ENCODE data around the gene AHNAK.

The AHNAK gene

GRCh38 chr11:62419943-62420342, 126.7 kb downstream of the AHNAK start (continued):
- no peak for TF ChIP-seq ZNF37A (tag by site-specific recombination; IDR thresholded peaks at IDR 0.05)
- TF ChIP-seq, protein P1, sequence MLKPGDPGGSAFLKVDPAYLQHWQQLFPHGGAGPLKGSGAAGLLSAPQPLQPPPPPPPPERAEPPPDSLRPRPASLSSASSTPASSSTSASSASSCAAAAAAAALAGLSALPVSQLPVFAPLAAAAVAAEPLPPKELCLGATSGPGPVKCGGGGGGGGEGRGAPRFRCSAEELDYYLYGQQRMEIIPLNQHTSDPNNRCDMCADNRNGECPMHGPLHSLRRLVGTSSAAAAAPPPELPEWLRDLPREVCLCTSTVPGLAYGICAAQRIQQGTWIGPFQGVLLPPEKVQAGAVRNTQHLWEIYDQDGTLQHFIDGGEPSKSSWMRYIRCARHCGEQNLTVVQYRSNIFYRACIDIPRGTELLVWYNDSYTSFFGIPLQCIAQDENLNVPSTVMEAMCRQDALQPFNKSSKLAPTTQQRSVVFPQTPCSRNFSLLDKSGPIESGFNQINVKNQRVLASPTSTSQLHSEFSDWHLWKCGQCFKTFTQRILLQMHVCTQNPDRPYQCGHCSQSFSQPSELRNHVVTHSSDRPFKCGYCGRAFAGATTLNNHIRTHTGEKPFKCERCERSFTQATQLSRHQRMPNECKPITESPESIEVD (tag by site-specific recombination; IDR thresholded peaks at IDR 0.05), result peak; percentile 98
- TF ChIP-seq ZNF394 (tag by site-specific recombination; IDR thresholded peaks at IDR 0.05; ENCODE audit: borderline replicate concordance), result no peak
- TF ChIP-seq, protein P2, sequence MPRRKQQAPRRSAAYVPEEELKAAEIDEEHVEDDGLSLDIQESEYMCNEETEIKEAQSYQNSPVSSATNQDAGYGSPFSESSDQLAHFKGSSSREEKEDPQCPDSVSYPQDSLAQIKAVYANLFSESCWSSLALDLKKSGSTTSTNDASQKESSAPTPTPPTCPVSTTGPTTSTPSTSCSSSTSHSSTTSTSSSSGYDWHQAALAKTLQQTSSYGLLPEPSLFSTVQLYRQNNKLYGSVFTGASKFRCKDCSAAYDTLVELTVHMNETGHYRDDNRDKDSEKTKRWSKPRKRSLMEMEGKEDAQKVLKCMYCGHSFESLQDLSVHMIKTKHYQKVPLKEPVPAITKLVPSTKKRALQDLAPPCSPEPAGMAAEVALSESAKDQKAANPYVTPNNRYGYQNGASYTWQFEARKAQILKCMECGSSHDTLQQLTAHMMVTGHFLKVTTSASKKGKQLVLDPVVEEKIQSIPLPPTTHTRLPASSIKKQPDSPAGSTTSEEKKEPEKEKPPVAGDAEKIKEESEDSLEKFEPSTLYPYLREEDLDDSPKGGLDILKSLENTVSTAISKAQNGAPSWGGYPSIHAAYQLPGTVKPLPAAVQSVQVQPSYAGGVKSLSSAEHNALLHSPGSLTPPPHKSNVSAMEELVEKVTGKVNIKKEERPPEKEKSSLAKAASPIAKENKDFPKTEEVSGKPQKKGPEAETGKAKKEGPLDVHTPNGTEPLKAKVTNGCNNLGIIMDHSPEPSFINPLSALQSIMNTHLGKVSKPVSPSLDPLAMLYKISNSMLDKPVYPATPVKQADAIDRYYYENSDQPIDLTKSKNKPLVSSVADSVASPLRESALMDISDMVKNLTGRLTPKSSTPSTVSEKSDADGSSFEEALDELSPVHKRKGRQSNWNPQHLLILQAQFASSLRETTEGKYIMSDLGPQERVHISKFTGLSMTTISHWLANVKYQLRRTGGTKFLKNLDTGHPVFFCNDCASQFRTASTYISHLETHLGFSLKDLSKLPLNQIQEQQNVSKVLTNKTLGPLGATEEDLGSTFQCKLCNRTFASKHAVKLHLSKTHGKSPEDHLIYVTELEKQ (tag by site-specific recombination; IDR thresholded peaks at IDR 0.05; ENCODE audit: borderline replicate concordance), result peak; percentile 62; the same call in 1 of the 2 replicates
- TF ChIP-seq SCRT1 (tag by site-specific recombination; IDR thresholded peaks at IDR 0.05; ENCODE audit: borderline replicate concordance), result 0 out of 2 replicates have a peak, but pooled peaks have one; percentile 11
- 0 out of 2 replicates have a peak, but pooled peaks have one; percentile 37 for TF ChIP-seq ZNF423 (tag by site-specific recombination; IDR thresholded peaks at IDR 0.05)
- 0 out of 2 replicates have a peak, but pooled peaks have one; percentile 35 for TF ChIP-seq ZFHX2 (tag by site-specific recombination; conservative IDR thresholded peaks at IDR 0.05)
- TF ChIP-seq FEZF1 (tag by site-specific recombination; IDR thresholded peaks at IDR 0.05), result peak; percentile 20; the same call in 1 of the 2 replicates
- TF ChIP-seq TCF7L2 (IDR thresholded peaks at IDR 0.05; ENCODE audit: borderline replicate concordance, low read depth, low read length), result no peak
- TF ChIP-seq PRDM4 (tag by site-specific recombination; IDR thresholded peaks at IDR 0.05), result peak; percentile 47; the same call in 1 of the 2 replicates
- no peak; the same call in 1 of the 2 replicates for TF ChIP-seq ZBTB44 (tag by site-specific recombination; IDR thresholded peaks at IDR 0.05)
- TF ChIP-seq OVOL3 (tag by site-specific recombination; IDR thresholded peaks at IDR 0.05), result no peak
- TF ChIP-seq SCRT2 (tag by site-specific recombination; IDR thresholded peaks at IDR 0.05), result 0 out of 2 replicates have a peak, but pooled peaks have one; percentile 31
- TF ChIP-seq ZNF600 (tag by site-specific recombination; IDR thresholded peaks at IDR 0.05), result no peak
- TF ChIP-seq ZNF174 (tag by site-specific recombination; IDR thresholded peaks at IDR 0.05), result no peak
- TF ChIP-seq EGR2 (tag by site-specific recombination; IDR thresholded peaks at IDR 0.05; ENCODE audit: low read depth), result no peak
- TF ChIP-seq ZNF571 (tag by site-specific recombination; IDR thresholded peaks at IDR 0.05), result no peak
- TF ChIP-seq, protein P3, sequence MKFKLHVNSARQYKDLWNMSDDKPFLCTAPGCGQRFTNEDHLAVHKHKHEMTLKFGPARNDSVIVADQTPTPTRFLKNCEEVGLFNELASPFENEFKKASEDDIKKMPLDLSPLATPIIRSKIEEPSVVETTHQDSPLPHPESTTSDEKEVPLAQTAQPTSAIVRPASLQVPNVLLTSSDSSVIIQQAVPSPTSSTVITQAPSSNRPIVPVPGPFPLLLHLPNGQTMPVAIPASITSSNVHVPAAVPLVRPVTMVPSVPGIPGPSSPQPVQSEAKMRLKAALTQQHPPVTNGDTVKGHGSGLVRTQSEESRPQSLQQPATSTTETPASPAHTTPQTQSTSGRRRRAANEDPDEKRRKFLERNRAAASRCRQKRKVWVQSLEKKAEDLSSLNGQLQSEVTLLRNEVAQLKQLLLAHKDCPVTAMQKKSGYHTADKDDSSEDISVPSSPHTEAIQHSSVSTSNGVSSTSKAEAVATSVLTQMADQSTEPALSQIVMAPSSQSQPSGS (tag by site-specific recombination; IDR thresholded peaks at IDR 0.05; ENCODE audit: low read depth), result peak; percentile 81
- no peak for TF ChIP-seq SP3 (tag by site-specific recombination; IDR thresholded peaks at IDR 0.05)
- no peak for TF ChIP-seq ZNF777 (tag by site-specific recombination; IDR thresholded peaks at IDR 0.05; ENCODE audit: borderline replicate concordance)
- TF ChIP-seq ZSCAN18 (tag by site-specific recombination; IDR thresholded peaks at IDR 0.05), result no peak
- peak; percentile 94 for TF ChIP-seq OSR2 (tag by site-specific recombination; IDR thresholded peaks at IDR 0.05)
- TF ChIP-seq ZNF155 (tag by site-specific recombination; IDR thresholded peaks at IDR 0.05), result no peak
- no peak for TF ChIP-seq ZBTB49 (tag by site-specific recombination; IDR thresholded peaks at IDR 0.05; ENCODE audit: low read depth)
- no peak for TF ChIP-seq KLF16 (tag by site-specific recombination; IDR thresholded peaks at IDR 0.05)
- no peak for TF ChIP-seq ZNF121 (tag by site-specific recombination; IDR thresholded peaks at IDR 0.05)

All from HEK293 (cell line).